ENCODE results near the gene NFASC.

Gene NFASC

DNA sequence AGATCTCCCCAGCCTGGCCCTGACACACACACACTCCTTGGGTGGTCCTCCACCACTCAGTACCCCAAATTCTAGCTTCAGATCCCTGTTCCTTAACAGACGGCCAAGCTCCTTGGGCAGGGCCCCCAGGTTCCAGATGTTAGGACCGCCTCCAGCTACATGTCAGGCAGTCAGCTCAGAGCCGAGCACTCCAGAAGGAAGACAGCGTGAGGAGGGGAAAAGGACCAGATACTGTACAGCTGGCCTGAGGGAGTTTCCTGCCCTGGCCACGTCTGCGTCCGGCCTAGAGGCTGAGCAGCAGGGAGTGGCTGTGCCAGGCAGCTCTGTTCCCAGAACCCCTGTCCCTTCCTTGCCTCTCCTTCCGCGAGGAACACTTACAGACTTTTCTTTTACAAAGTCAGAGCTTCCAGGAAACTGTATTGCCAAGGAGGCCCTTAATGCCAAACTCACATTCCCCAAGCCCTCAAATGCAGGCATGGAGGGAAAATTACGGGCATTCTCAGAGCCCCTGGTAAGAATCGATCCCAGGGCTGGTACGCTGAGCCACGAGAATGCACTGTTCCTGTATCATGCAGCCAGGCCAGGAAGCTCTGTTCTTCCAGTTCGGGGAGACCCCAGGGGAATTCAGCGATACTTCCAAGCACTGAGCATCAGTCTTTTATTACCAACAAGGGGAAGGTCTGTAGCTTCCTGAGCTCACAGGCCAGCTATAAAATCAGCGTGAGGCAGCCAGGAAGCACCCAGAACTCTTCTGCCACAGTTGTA, 127.1 kb downstream of the NFASC start:
- in situ Hi-C loops (cut with HindIII; ENCODE audit: low sequenced_read_pairs) = no loop called here

- in situ Hi-C loops (cut with HindIII; ENCODE audit: low sequenced_read_pairs) = no loop called here
These were observed 130.5 kb downstream of the NFASC start for GRCh38 chr1:205001162-205001561.

DNA sequence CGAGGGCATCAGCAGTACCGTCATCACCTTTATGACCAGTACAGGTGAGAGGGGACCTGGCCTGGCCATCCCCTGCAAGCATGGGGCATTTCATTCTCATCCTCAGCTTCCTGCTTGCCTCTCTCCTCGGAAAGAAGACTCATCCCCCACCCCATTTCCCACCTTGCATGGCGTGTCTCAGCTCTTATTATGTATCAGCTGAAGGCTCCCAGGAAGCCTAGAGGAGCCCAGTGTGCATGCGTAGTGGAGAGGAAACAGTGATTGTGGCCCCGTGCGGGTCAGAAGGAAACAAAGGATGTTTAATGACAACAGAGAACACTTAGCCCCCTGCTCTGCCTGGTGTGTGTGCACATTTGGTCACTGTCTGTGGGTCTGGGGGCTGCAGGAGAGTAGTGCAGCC, 132.0 kb downstream of the NFASC start:
- in situ Hi-C loops (cut with HindIII; ENCODE audit: low sequenced_read_pairs) = no loop called here

DNA sequence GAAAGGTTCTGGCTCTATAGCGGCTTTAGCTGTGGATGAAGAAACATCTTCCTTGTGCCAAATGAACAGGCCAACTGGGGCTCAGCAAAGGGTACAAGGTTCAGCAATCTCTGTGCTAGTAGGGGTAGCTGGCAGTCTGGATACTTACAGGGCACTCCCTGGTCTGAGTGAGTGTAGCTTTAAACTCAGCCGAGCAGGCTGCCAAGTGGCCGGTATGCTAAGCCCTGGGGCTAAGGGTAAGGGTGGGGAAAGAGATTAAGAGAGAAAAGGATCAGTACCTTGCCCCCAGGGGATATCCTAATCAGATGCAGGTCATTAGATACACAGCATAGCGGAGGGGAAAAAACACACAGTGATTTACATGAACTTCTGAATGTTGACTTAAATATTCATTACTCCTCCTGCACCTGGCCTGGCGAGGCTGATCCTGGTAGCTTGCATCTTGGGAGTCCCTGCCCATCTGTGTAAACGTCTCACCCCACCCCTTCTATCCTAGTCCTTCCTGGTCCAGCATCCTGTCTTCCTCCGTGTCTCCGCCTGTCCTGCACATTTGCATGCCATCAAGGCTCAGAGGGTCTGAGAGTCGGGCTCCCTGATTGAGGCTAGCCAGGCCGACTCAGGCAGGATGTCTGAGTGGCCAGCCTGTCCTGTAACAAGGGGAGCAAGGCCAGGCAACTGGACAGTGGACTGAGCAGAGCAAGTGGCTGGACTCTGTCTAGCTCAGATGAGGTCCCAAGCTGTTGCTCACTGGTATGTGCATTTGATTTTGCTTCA, 132.9 kb downstream of the NFASC start:
- in situ Hi-C loops (cut with HindIII; ENCODE audit: low sequenced_read_pairs) = no loop called here

- in situ Hi-C loops (cut with HindIII; ENCODE audit: low sequenced_read_pairs) = no loop called here
These were observed 133.7 kb downstream of the NFASC start for GRCh38 chr1:205004351-205004750.

DNA sequence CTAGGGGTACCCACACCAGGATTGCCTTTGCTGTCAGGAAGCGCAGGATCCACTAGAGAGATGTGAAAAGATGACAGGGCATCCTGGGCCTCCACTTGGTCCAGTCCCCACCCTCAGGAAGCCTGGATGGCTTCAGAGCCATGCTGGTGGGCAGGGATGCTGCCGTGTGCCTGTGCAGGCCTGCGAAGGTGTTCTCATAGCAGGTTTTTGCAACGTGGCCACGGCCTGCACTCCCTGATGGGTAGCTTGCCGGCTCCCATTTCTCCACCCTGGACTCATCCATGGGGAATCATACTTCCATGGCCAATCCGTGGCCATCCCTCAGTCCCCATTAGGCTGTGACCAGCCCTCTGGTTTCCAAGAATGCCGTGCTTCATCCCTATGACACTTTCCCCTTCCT, 138.2 kb downstream of the NFASC start:
- in situ Hi-C loops (cut with HindIII; ENCODE audit: low sequenced_read_pairs) = no loop called here

- in situ Hi-C loops (cut with HindIII; ENCODE audit: low sequenced_read_pairs) = no loop called here
These were observed 139.0 kb downstream of the NFASC start for GRCh38 chr1:205009670-205010069.

DNA sequence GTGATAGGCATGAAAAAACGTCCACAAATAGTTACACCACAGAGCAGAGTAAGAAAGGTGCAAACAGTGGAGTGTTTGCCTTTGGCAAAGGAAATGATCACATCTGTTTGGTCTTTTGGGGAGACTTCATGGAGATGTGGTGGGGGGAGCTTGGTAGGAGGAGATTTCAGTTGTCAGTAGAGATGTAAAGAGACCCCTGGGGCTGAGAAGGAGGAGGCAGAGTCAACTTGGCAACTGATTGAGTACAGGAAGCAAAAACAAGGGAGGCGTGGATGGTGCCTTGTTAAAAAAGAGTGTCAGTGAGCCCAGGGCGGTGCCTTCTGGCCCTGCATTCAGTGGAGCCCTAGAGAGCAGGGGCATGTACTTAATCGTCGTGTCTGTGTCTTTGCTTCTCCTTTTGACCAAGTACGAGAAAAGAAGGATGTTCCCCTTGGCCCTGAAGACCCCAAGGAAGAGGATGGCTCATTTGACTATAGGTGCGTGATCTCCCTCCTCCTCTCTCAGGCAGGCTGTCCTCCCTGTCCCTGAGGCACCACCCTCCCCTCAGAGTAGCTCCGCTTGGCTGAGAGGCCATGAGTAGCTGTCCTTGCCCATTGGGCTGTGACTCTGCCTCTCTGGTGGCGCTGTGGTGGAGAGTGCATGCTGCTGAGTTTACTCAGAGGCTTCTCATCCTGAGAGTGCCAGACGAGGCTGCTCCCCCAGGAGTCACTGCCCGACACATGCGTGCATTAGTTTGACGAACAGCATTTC, 141.9 kb downstream of the NFASC start:
- in situ Hi-C loops (cut with HindIII; ENCODE audit: low sequenced_read_pairs) = no loop called here

DNA sequence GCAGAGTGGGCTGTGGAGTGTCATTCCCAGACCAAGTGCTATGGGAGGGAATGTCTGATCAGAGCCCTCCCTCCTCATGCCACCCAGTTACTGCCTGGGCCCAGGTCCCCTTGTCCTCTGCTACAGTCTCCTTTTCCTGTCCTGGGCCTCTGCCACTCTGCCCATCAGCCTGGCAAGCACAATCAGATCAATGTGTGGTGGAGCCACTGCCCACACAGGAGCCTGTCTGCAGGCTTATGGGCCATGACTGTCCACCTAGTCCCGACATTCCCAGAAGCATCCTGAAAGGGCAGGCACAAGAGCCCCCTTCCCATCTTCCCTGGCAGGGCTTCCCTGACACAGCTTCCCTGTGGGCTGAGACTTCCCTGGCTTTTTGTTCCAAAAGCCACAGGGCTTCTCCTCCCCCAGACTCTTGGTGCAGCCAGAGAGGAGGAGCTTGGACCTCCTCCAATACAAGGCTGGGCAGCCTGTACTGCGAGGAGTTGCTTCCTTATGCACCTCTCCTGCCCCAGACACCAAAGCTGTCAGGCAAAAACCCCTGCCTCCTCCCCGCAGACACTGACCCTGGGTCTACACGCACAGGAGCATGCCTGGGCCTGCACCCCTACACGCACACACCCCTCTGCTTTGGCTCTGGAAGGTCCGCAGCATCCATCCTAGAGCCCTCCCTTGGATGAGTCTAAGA, 143.2 kb downstream of the NFASC start:
- in situ Hi-C loops (cut with HindIII; ENCODE audit: low sequenced_read_pairs) = no loop called here

- in situ Hi-C loops (cut with HindIII; ENCODE audit: low sequenced_read_pairs) = no loop called here
These were observed 144.1 kb downstream of the NFASC start for GRCh38 chr1:205014783-205015182.

- in situ Hi-C loops (cut with HindIII; ENCODE audit: low sequenced_read_pairs) = no loop called here
These were observed 144.6 kb downstream of the NFASC start for GRCh38 chr1:205015241-205015640.

DNA sequence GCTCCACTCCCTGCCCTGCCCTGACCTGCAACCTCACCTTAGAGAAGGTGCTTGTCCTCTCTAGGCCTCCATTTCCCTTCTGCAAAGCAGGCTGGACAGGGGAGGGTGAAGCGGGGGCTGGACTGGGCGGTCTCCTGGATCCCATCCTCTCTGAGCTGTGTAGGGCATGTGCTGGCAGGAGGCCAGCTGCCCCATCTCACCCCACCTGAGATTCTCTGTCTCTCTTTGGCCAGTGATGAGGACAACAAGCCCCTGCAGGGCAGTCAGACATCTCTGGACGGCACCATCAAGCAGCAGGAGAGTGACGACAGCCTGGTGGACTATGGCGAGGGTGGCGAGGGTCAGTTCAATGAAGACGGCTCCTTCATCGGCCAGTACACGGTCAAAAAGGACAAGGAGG, 145.4 kb downstream of the NFASC start:
- in situ Hi-C loops (cut with HindIII; ENCODE audit: low sequenced_read_pairs) = no loop called here

GRCh38 chr1:205016584-205016983, 145.9 kb downstream of the NFASC start:
- in situ Hi-C loops (cut with HindIII; ENCODE audit: low sequenced_read_pairs) = no loop called here

DNA sequence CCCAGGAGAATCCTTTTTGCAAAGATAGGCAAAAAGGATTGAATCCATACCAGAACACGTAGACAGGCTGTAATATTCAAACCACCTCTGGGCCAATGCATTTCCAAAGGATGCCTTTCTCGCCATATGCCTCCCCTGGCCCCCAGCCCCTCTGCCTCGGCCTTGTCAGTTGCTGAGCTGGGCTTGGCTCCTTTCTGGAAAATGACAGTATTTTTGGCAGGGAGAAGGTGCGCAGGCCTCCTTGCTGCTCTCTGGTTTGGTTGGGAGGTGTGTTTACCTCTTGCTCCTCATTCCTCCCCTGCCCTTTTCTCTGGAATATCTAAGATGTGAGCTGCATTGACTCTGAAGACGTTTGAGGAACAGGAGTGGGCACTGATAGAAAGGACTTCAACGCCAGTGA, 146.3 kb downstream of the NFASC start:
- in situ Hi-C loops (cut with HindIII; ENCODE audit: low sequenced_read_pairs) = no loop called here

- in situ Hi-C loops (cut with HindIII; ENCODE audit: low sequenced_read_pairs) = no loop called here
These were observed 147.1 kb downstream of the NFASC start for GRCh38 chr1:205017766-205018165.

DNA sequence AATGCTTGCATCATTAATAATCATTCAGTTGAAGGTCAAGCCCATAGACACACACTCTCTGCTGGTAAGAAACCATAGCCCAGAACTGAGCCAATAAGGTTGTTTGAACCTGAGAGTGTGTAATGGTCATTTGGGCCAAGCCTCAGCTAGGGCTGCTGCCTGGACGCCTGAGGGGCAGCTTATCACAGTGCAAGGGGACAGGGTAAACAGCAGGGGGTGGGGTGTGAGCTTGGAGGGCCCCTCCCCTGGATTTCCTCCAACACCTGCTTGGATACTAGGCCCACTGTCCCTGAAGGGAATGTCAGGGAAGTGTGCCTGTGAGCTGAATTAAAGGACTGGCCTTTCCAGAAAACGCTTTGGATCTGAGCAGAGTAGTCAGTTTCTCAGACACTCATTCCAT, 147.7 kb downstream of the NFASC start:
- in situ Hi-C loops (cut with HindIII; ENCODE audit: low sequenced_read_pairs) = no loop called here

DNA sequence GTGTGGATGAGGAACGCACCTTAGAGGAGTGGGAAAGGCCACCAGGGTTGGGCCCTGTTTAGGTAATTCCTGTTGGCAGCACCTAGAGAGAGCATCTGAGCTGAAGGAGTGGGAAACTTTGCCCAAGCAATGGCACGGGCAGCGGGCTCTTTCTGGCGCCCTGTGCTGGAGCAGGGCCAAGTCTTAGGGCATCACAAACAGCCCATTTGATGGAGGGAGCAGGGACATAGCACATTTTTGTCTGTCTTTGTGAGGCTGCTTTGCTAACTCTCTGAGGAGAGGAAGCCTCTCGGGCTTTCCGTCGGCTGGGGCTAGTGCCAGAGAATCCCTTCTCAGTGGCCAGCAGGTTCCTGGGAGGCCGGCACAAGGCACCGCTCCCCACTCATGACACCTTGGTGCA, 149.8 kb downstream of the NFASC start:
- in situ Hi-C loops (cut with HindIII; ENCODE audit: low sequenced_read_pairs) = no loop called here

DNA sequence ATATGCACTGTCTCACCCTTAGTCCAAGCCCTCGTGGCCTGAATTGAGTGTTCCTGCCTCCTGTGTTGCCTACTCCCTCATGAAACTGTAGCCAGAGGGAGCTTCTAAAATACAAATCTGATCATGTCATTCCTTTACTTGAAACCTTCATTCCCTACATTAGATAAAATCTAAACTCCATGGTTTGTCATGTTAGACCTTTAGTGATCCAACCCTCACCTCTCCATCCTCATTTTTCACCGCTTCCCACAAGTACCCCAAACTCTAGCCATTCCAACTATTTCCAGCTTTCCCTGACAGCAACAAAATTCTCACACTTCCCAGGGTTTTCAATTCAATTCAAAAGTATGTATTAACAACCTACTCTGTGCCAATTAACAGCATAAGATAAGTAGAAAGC, 154.0 kb downstream of the NFASC start:
- in situ Hi-C loops (cut with HindIII; ENCODE audit: low sequenced_read_pairs) = no loop called here

DNA sequence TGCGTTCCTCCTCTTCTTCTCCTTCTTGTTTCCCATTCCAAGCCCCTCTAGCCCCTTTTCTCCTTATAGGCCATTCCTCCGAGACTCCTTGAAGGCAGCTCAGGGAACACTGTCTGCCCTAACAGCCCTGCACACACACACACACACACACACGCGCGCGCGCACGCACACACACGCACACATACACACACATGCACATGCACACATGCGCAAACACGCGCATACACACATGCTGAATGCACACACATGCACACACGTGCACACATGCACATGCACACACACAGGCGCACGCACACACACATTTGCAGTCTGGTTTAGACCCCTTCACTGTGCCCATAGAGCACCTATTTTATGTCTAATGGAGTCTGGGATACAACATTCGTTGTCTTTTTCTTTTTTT, 154.6 kb downstream of the NFASC start:
- in situ Hi-C loops (cut with HindIII; ENCODE audit: low sequenced_read_pairs) = no loop called here

DNA sequence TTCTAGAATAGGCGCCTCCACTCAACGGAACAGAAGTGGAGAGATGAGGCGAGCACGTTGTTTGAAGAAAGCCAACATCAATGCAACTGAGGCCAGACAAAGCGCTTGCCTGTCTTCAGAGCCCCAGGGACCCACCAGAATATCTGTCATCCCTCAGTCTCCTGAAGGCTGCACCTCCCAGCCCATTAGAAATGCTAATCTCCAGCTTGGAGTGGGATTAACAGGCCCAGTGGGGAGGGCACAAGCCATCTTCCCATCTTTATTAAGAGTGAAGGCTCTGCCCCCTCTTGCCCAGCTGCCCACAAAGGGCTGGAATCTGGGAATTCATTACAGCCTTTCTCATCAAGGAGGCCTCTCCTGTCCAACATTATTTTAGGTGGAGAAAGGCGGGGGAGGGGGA, 155.5 kb downstream of the NFASC start:
- in situ Hi-C loops (cut with HindIII; ENCODE audit: low sequenced_read_pairs) = no loop called here

- in situ Hi-C loops (cut with HindIII; ENCODE audit: low sequenced_read_pairs) = no loop called here
These were observed 157.7 kb downstream of the NFASC start for GRCh38 chr1:205028390-205028789.

Data from DLD1 (cell line).